Breast epithelium (tissue), 4 donors: ENCODE measurements around the gene RHD. TPM values are rescaled to one million over a fixed set of nuclear protein-coding genes. Genes with fewer than 3 reads are reported as not detected.
A peak's percentile ranks its signal among the peaks of the same experiment; 100 is the strongest.

Experiments
- DNase-seq, 2 donors: peaks; one replicate each; pipeline ENCODE4 v3.0.0-alpha.2; 2019; ENCODE audit warnings: low spot score in 2 of 2
- H3K27ac ChIP-seq, 2 donors: fragments of 200-600 bp; sonication (generic) in 1 of 2; one replicate each; pipeline ENCODE4 v1.5.1; 2016 to 2019; ENCODE audit warnings: mild to moderate bottlenecking in 1 of 2
- H3K27me3 ChIP-seq, 2 donors: fragments of 200-600 bp; sonication (generic) in 1 of 2; one replicate each; pipeline versions ENCODE4 v1.5.1 to v1.6.0; 2017 to 2019; ENCODE audit warnings: control low read depth in 1 of 2, mild to moderate bottlenecking in 1 of 2
- H3K36me3 ChIP-seq: fragments of 200-600 bp; one replicate; pipeline ENCODE4 v1.5.1; 2019
- H3K4me1 ChIP-seq, 2 donors: fragments of 200-600 bp; sonication (generic); one replicate each; pipeline ENCODE4 v1.5.1; 2016 to 2019; ENCODE audit warnings: control low read depth in 1 of 2
- H3K4me3 ChIP-seq, 3 donors: fragments of 200-600 bp; sonication (generic); 1 replicate in 2 of 3; 2 replicates in 1 of 3; pipeline ENCODE4 v1.5.1; 2016 to 2019; ENCODE audit warnings: mild to moderate bottlenecking in 3 of 3, moderate library complexity in 2 of 3
- H3K9me3 ChIP-seq, 2 donors: fragments of 200-600 bp; sonication (generic) in 1 of 2; one replicate each; pipeline ENCODE4 v1.5.1; 2016 to 2019; ENCODE audit warnings: control low read depth in 1 of 2
- POLR2A ChIP-seq: fragments of 450-650 bp; IDR thresholded peaks from one replicate; pipeline ENCODE4 v1.6.1; 2016; ENCODE audit warnings: antibody characterized with exemption, mild to moderate bottlenecking, moderate library complexity
- POLR2AphosphoS5 ChIP-seq, 3 donors: sonication (generic); formaldehyde crosslinking; IDR thresholded peaks; one replicate each; pipeline ENCODE4 v1.6.1; 2017; ENCODE audit warnings: antibody characterized with exemption in 3 of 3
- intact Hi-C: fragments of 100-400 bp; cut with DNase I; formaldehyde crosslinking; loops from one replicate; pipeline ENCODE4 v1.15.1; 2023; ENCODE audit warnings: low total_unique reads
- total RNA-seq, 3 donors: library from RNA; depleted of rRNA; stranded (reverse); fragments of >200 nt; gene quantifications; one replicate each; pipeline ENCODE4 v1.1.0, GENCODE V29; 2016
- TF ChIP-seq, protein P1 (sequence below), 3 donors: fragments of 450-650 bp; IDR thresholded peaks; one replicate each; pipeline ENCODE4 v1.5.1; 2016 to 2017; ENCODE audit warnings: antibody characterized with exemption in 3 of 3, mild to moderate bottlenecking in 3 of 3, moderate library complexity in 3 of 3

RHD gene
- total RNA-seq, 3 donors from 2014 or later, result not detected

DNA sequence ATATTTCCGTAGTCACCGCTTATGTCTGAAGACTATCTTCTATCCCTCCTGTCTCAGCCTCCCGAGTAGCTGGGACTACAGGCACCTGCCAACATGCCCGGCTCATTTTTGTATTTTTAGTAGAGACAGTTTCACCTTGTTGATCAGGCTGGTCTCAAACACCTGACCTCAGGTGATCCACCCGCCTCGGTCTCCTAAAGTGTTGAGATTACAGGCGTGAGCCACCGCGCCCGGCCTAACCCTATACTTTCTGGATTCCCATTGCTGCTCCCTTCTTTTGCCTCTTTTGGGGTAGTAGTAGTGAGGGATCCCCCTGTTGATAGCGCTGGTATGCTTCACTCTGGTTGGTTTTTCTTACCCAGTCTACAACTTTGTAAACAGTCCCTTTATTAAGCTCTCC, 34.3 kb upstream of the RHD start:
- Histone ChIP-seq H3K27ac (peak overlapping the region; percentile 54 to 76), H3K9me3 (no peaks in the 10 kb centered on the region), H3K36me3 (no peaks in the 10 kb centered on the region), H3K27me3 (no peaks in the 10 kb centered on the region), H3K4me1 (peaks cover 7 to 14% of the 10 kb centered on the region in 2 donors), H3K4me3 (no peak overlapping the region)
- TF ChIP-seq, protein P1, sequence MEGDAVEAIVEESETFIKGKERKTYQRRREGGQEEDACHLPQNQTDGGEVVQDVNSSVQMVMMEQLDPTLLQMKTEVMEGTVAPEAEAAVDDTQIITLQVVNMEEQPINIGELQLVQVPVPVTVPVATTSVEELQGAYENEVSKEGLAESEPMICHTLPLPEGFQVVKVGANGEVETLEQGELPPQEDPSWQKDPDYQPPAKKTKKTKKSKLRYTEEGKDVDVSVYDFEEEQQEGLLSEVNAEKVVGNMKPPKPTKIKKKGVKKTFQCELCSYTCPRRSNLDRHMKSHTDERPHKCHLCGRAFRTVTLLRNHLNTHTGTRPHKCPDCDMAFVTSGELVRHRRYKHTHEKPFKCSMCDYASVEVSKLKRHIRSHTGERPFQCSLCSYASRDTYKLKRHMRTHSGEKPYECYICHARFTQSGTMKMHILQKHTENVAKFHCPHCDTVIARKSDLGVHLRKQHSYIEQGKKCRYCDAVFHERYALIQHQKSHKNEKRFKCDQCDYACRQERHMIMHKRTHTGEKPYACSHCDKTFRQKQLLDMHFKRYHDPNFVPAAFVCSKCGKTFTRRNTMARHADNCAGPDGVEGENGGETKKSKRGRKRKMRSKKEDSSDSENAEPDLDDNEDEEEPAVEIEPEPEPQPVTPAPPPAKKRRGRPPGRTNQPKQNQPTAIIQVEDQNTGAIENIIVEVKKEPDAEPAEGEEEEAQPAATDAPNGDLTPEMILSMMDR (IDR thresholded peaks at IDR 0.05), result no peak
- no peak for TF ChIP-seq POLR2A
- TF ChIP-seq POLR2AphosphoS5 (IDR thresholded peaks at IDR 0.05), result no peak
- intact Hi-C loops, result no loop called here
- DNase-seq, result no peak

- Histone ChIP-seq H3K4me3 (peak overlapping the region; percentile 37 to 71 (median 54)), H3K27me3 (no peaks in the 10 kb centered on the region), H3K36me3 (peaks cover 4% of the 10 kb centered on the region), H3K27ac (peak overlapping the region; percentile 93 to 97), H3K4me1 (peaks cover 7 to 22% of the 10 kb centered on the region in 2 donors), H3K9me3 (no peaks in the 10 kb centered on the region)
- intact Hi-C loops, result no loop called here
- peak; percentile 93 to 94 for DNase-seq
- TF ChIP-seq POLR2A (no peak), POLR2AphosphoS5 (IDR thresholded peaks at IDR 0.05) (peak; percentile 74 to 81 (median 76))
- TF ChIP-seq, protein P1 (IDR thresholded peaks at IDR 0.05), result peak; percentile 64 to 83 (median 75)
These were observed 32.4 kb upstream of the RHD start for GRCh38 chr1:25239681-25240541.

GRCh38 chr1:25243907-25244306, 28.4 kb upstream of the RHD start:
- H3K36me3 ChIP-seq, result peaks cover 4% of the 10 kb centered on the region
- DNase-seq, result no peak
- TF ChIP-seq POLR2A (no peak), POLR2AphosphoS5 (IDR thresholded peaks at IDR 0.05) (no peak)
- TF ChIP-seq, protein P1 (IDR thresholded peaks at IDR 0.05), result no peak
- intact Hi-C loops, result no loop called here
- H3K9me3 ChIP-seq, result no peaks in the 10 kb centered on the region
- no peak overlapping the region for H3K27ac ChIP-seq
- H3K4me3 ChIP-seq, result no peak overlapping the region
- H3K27me3 ChIP-seq, result no peaks in the 10 kb centered on the region
- peaks cover 7 to 26% of the 10 kb centered on the region in 2 donors for H3K4me1 ChIP-seq

DNA sequence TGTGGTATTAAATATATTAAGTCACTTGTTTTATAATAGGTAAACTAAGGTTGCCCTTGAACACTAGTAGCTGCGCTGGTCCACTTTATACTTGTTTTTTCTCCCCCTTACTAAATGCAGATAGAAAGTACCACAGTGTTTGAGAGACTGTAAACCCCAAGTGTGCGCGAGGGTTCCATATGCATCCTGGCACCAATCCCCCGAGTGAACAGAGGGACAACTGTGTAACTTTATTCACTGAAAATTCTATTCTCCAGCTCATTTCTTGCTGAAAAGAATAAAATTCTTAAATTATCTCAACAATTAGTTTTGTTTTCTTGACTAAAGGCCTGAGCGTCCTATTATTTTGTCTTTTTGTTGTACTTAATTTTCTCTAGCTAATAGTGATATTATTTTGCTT, 26.9 kb upstream of the RHD start:
- peaks cover 4% of the 10 kb centered on the region for H3K36me3 ChIP-seq

More for the DNA sequence above, 26.9 kb upstream of the RHD start:
- TF ChIP-seq, protein P1 (IDR thresholded peaks at IDR 0.05), result no peak
- no peak for TF ChIP-seq POLR2AphosphoS5 (IDR thresholded peaks at IDR 0.05)
- no peak for TF ChIP-seq POLR2A
- no peaks in the 10 kb centered on the region for H3K27me3 ChIP-seq
- intact Hi-C loops, result loop anchor here (5.0 kb wide), 1 partner anchor 587 kb away; no protein-coding TSS in a partner anchor
- H3K9me3 ChIP-seq, result no peaks in the 10 kb centered on the region
- no peak for DNase-seq
- peaks cover 4 to 24% of the 10 kb centered on the region in 2 donors for H3K4me1 ChIP-seq
- H3K4me3 ChIP-seq, result peak overlapping the region; percentile 78 to 97 (median 85)
- H3K27ac ChIP-seq, result peak overlapping the region; percentile 98 to 99
